ENCODE results near the gene KCNC1. TPM values are rescaled to one million over a fixed set of nuclear protein-coding genes. Genes with fewer than 3 reads are reported as not detected.

The KCNC1 gene
- total and polyA plus RNA-seq, 9 of the 15 experiments (the other 6 are each of a cell fraction or from before 2014, with no cell fraction given) = 0.05 to 0.08 TPM; not detected in 7

DNA sequence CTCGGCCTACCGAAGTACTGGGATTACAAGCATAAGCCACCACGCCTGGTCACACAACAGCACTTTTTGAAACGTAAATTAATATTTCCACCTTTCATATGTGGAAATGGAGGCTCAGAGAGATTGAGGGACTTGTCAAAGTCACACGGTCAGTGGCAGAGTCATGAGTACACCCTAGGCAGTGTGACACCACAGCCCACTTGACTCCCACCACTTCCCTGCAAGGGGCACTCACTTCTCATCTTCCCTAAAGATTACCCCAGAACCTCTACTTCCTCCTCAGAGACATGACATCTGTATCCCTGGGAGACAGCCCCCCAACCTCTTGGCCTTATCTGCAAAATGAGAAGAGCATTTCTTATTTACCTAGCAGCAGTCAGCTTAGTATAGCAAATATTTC is 31.7 kb upstream of the KCNC1 start:
- no peak overlapping the region for H3K4me2 ChIP-seq (ENCODE audit: insufficient read depth, low read length)
- H2AFZ ChIP-seq (ENCODE audit: low read depth, low read length) = no peak overlapping the region
- BruUV-seq (replicated peaks) = no TSS peak
- no peak overlapping the region for H3K9ac ChIP-seq (ENCODE audit: insufficient read depth in 1 of 2, low read depth in 2 of 2, low read length in 2 of 2)
- ChIA-PET POLR2A (interaction anchor here (0.5 kb wide), 1 partner anchor 374 kb away, joined by 3 read pairs; no protein-coding TSS in a partner anchor), CTCF (ENCODE audit: low intra/inter-chr PET ratio) (no interaction called here)
- no peak overlapping the region for H3K4me3 ChIP-seq
- no peaks in the 10 kb centered on the region for H3K27me3 ChIP-seq (ENCODE audit: control insufficient read depth in 2 of 2, insufficient read depth in 2 of 2, low read length in 2 of 2)
- no peaks in the 10 kb centered on the region for H3K79me2 ChIP-seq (ENCODE audit: control insufficient read depth, insufficient read depth, low read length)
- in situ Hi-C loops (cut with MboI) = no loop called here
- FAIRE-seq = no peak
- no peaks in the 10 kb centered on the region for H4K20me1 ChIP-seq (replicated peaks; ENCODE audit: control insufficient read depth, insufficient read depth, low read length)
- 9% methylated on average over 5 of the region's 5 CpGs for WGBS (ENCODE audit: insufficient coverage, low coverage, missing lambda C conversion rate)
- no peaks in the 10 kb centered on the region for H3K36me3 ChIP-seq (ENCODE audit: control insufficient read depth, insufficient read depth, low read length)
- no peak for ATAC-seq
- peaks cover 2 to 10% of the 10 kb centered on the region in 2 experiments; a peak in 4 of 5 replicates for H3K4me1 ChIP-seq (replicated peaks in 1 of 2; ENCODE audit: control insufficient read depth in 2 of 2, insufficient read depth in 2 of 2, low read length in 2 of 2)
- H3K27ac ChIP-seq (ENCODE audit: extremely low read depth, low read depth, low read length) = no peak overlapping the region
- no peaks in the 10 kb centered on the region for H3K9me3 ChIP-seq (replicated peaks; ENCODE audit: control insufficient read depth, insufficient read depth, low read depth, low read length)
- TF ChIP-seq TBP (optimal IDR thresholded peaks at IDR 0.05; ENCODE audit: low read depth, low read length) (no peak), CTCFL (IDR thresholded peaks at IDR 0.05; ENCODE audit: borderline replicate concordance, insufficient read depth, low read depth, low read length, poor library complexity, severe bottlenecking) (no peak), TFAP4 (CRISPR knock-in tag; IDR thresholded peaks at IDR 0.05; ENCODE audit: borderline replicate concordance) (no peak), HDAC1 (IDR thresholded peaks at IDR 0.05) (no peak), EGR1 (conservative IDR thresholded peaks at IDR 0.05) (no peak)
- H3K9me1 ChIP-seq (ENCODE audit: control insufficient read depth, insufficient read depth, low read length) = no peaks in the 10 kb centered on the region
- intact Hi-C loops (cut with micrococcal nuclease) = no loop called here
- DNase-seq (ENCODE audit: extremely low read depth in 1 of 4, low spot score in 3 of 4) = no peak

All from K562 (cell line).